Inferior parietal cortex (tissue), 1 donor: ENCODE measurements around the gene CAPS.

Source experiments
- DNase-seq: peaks from one replicate; pipeline ENCODE4 v3.0.0-alpha.2; 2016; ENCODE audit errors: extremely low spot score

CAPS gene

DNA sequence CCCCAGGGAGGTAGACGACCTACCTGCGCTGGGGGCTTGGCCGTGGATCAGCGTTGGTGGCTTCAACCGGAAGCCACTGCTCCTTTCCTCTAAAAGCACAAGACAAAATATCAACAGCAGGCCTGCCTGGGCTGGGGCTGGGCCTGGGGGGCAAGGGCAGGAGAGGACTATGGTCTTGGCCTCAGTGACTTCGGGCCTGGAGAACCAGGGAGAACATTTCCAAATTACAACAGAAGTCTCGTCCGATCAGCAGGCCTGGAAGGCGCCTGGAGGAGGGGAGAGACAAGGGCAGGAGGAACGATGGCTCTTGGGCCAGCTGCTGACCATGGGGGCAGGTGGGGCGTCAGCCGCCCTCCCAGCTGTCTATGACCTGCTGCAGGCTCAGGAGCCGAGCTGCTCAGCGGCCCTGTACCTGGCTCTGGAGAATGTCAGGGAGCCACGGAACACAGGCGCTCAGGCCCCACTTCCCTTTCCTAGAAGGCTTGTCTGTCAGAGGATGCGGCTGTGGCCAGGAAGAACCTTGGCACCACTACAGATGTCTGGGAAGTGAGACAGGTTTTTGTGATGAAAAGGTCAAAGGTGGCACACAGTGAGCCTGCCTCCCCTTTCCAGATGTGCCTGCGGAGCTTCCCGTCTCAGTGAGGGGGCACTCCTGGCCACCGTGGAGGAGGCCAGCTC lies 19.5 kb downstream of the CAPS start:
- no peak for DNase-seq

DNA sequence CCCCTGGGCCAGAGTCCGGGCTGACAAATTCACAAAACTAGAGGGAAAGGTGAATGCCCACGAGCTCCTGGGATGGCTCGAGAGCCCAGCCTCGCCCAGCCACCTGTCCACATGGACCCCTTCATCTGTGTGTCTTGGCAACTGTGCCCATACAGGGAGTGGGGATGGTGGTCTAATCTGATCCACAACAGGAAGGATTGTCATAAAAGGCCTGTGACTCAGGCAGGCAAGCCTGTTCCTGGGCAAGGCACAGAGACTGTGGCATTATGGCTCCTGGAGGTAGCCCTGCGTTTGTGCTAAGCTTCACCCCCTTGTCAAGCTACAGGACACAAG lies 20.0 kb downstream of the CAPS start:
- DNase-seq: no peak

DNA sequence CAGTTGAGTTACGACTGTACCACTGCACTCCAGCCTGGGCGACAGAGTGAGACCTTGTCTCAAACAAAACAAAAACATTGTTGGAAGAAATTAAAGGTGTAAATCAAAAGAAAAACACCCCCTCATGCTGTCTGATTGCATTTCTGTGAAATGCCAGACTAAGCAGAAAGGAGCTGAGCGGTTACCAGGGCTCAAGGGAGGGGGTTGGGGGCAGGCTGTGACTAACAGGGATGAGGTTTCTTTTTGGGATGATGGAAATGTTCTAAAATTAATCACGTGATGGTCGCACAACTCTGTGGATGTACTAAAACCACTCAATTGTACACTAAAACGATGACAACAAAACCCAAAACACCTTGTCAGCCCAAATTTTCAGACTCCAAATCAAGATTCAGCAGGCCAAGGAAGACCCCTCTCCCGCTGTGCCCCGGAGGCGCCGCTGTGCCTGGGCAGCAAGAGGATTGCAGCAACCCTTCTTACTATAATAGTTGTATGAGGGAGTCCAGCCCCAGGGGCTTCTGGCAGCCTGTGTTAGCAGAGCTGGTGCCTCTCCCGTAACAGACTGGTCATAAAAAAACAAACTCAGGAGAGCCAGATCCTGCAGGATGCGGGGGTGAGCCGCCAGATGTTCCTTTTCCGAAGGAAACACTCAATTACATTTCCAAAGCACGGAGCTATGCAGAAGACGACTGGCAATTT lies 20.9 kb downstream of the CAPS start:
- DNase-seq: no peak

DNA sequence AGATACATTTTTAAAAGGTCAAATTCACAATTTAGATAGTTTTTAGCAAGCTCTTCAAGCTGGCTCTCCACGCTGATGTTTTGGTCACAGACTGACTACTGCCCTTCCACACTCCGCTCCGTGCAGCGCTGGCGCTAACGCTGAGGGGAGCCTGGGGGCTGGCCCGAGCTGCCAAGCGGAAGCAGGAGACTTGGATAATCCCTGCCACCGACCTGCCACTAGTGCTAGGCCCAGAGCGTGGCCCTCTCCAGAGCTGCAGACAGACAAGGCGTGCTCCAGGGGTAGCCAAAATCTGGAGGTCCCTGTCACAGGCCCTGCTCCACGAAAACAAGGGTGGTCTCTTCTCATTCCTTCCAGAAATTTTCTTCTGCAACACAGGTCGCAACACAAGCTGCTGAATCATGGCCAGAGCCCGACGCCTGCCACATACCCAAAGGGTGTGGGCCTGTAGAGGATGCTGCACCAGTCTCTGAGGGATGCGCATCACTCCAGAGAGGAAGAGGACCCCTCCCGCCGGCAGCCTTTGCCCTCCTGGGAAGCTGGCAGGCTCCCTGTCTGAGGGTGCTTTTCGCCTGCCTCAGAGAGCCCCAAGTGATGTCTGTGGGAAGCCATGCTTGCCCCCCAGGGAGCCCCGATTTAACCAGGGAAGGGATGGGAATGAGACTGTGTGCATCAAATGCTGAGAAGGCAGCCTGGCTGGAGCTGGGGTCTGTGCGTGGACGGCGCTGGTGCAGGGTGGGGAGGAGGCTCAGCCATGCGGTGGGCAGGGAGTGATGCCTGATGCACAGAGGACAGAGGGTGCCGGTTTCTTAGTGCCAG lies 21.6 kb downstream of the CAPS start:
- no peak for DNase-seq

GRCh38 chr19:5936292-5936592 lies 22.2 kb downstream of the CAPS start:
- DNase-seq: no peak

DNA sequence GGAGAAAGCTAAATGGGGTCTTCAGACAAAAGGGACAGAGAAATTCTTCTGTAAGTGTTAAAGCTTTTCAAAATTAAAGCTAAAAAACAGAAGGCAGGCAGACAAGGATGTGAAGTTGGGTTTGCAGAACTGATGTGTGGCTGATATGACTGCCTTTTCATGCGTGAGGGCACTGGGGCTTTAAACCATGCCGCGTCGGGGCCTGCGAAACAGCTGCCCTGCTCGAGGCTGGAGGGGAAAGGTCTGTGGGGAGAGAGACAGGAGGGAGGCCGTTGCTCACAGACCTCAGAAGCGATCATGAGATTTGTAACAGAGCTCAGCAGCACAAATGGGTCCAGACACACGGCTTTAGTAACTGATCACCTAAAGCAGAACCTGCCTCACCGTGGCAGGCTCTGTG lies 23.5 kb downstream of the CAPS start:
- no peak for DNase-seq

- no peak for DNase-seq
Observed at GRCh38 chr19:5940260-5941208, 26.5 kb downstream of the CAPS start.

- DNase-seq: no peak
Observed at GRCh38 chr19:5941673-5942072, 27.6 kb downstream of the CAPS start.

DNA sequence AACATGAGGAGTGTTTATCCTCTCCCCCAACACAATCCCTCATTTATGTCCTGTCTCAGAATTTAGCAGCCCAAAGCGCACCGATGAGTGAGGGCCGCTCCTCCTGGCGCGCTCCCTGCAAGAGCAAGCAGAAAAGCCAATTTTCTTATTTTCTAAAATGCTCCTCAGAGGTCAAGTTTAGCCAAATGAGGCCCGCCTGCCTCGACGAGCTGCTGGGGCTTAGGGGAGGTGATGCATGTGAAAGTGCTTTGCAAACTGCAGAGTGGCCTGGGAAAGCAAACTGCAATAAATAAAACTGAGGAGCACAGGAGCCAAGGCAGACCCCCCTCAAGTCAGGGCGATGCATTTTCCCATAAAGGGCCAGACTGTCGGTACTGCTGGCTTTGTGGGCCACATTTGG lies 29.0 kb downstream of the CAPS start:
- DNase-seq: no peak

DNA sequence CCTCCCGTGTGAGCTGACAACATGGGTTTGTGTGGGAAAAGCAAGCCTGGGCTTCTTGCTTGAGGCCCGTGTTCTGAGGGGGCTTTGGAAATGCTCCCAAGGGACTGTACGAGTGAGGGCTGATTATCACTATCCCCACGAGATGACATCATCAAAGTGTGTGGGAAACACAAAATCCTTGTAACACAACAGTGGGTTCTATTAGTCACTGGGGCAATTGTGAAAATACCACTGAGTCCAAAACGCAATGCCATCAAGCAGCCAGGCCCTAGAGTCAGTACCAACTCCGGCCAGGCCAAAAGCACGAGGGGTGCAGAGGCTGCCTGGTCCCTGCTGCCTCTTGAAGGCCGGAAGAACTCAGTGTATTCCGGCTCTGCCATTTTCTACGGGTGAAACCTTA lies 29.6 kb downstream of the CAPS start:
- DNase-seq: no peak

DNA sequence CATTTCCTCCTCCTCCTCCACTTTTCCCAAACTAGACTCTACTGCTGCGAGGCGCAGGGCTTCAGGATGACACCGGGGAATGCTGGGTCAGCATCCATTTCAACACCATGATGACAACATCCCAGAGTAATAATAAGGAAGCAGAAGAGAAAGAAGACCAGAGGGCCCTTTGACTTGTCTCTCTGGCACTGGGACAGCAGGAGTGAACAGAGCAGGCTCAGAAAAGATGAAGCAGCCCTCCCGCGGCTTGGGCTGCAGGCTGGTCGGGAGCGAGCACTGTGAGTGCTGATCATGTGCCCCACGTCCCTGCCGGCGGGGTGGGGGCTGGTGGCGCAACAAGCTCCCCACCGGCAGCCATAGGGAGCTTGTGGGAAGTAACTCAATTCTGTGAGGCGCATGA lies 33.4 kb downstream of the CAPS start:
- peak; percentile 56 for DNase-seq

DNA sequence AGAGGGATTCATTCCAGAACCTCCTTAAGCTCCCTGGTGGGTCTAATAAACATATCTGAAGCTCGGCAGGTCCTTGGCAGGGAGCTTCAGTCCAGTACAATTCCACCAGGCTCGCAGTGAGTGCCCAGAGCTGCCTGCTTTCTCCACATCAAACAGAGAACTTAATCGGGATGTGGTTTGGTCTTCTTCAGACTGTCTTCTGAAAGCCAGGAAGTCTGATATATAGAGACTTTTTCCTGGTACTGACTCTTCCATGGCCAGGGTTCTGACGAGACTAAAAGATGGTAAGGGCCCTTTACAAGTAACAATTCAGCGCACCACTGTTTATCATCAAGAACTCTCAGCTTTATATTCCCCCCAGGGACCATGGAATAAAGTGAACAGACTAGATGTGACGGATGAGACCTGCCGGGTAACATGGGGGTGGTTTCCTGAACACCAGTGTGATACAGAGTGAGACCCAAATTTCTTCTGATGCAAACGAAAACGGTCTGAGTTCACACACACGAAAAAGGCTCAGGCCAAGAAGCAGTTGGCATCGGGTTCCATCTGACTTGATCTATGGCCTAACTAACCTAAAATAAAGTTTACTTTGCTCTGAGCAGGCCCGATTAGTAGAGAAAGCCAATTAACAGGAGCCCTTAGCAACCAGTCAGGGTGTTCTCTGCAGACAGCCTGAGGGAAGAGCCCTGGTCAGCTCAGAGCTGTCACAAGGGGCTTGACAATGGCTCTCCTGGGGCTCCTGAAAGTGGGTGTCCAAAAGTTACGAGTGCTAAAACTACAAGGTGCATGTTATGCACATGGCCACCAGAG lies 34.9 kb downstream of the CAPS start:
- DNase-seq: no peak

DNA sequence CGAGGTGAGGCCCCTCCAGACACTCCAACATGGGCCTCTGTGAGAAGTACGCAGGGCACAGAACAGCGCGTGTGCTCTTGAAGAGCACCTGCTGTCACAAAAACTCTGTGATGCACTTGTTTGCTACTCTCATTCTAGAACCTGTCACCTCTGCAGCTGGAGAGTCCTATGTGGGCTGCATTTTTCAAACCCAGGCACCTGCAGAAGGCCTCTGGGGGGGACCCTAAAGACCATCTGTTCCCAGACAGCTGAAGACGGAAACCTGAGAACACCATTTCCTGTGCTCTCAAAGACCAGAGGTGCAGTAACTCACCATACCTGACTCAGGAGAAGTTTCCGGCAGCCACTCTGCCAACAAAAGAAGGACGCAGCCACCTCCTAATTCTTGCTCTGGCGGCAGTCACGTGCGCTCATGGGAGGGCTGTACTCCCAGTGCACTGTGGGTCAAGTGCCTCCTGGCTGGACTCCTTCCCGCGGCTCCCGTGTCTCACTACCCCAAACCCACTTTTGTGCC lies 35.8 kb downstream of the CAPS start:
- DNase-seq: no peak

DNA sequence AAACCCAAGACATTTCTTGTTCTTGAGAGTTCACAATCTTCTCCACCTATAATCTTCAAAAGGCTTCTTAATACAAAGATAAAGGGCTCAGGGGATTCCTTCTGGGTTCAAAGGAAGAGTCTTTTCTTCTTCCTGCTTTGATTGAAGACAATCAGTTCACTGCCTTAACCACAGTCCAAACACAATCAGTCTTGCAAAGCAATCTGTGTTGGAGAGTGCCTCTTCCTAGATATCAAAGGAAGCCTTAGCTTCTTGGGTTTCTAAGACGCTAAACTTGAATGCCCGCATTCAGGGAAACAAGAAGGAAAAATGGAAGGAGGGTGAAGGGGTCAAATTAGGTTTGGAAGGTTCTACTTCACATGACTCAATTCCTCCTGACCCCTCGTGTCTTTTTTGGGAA lies 36.7 kb downstream of the CAPS start:
- DNase-seq: no peak

DNA sequence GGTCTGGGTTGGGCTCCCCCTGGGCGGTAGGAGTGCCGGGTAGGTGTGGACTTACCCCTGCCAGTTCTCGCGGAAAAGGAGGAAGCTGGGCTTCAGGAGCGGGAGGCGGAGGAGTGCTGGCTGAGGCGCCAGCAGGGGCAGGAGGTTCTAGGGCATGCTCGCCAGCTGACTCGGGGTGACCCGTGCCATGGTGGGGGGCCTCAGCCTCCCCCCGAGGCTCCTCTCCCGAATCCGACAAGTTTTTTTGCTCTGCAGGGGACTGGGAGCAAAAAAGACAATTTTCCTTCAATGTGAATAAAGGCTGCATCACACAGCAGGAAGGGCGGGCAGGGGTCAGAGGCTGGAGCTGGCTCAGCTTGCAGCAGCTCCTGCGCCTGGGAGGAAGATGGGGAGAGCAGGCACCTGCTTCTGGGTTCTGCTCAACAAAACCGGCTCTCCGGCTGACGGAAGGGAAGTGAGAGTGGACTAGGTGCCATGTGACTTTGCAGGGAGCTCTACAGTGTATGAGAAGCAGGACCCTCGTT lies 37.3 kb downstream of the CAPS start:
- no peak for DNase-seq

GRCh38 chr19:5952193-5953029 lies 38.4 kb downstream of the CAPS start:
- DNase-seq: no peak

GRCh38 chr19:5953030-5953589 lies 39.1 kb downstream of the CAPS start:
- DNase-seq: no peak

- no peak for DNase-seq
Observed at GRCh38 chr19:5953680-5954213, 39.7 kb downstream of the CAPS start.

GRCh38 chr19:5954293-5954692 lies 40.2 kb downstream of the CAPS start:
- no peak for DNase-seq
